Measurements from ENCODE around the gene TNFAIP6. TPM values are rescaled to one million over a fixed set of nuclear protein-coding genes. Genes with fewer than 3 reads are reported as not detected.

The TNFAIP6 gene
- total and polyA plus RNA-seq, 7 donors = 0.87 to 4.9 (median 3.9) TPM

- TF ChIP-seq POLR2A (IDR thresholded peaks at IDR 0.05) = no peak
- TF ChIP-seq POLR2AphosphoS5 (IDR thresholded peaks at IDR 0.05) = no peak
- TF ChIP-seq, protein P1, sequence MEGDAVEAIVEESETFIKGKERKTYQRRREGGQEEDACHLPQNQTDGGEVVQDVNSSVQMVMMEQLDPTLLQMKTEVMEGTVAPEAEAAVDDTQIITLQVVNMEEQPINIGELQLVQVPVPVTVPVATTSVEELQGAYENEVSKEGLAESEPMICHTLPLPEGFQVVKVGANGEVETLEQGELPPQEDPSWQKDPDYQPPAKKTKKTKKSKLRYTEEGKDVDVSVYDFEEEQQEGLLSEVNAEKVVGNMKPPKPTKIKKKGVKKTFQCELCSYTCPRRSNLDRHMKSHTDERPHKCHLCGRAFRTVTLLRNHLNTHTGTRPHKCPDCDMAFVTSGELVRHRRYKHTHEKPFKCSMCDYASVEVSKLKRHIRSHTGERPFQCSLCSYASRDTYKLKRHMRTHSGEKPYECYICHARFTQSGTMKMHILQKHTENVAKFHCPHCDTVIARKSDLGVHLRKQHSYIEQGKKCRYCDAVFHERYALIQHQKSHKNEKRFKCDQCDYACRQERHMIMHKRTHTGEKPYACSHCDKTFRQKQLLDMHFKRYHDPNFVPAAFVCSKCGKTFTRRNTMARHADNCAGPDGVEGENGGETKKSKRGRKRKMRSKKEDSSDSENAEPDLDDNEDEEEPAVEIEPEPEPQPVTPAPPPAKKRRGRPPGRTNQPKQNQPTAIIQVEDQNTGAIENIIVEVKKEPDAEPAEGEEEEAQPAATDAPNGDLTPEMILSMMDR (IDR thresholded peaks at IDR 0.05) = no peak
- TF ChIP-seq EP300 (IDR thresholded peaks at IDR 0.05) = no peak
- no peaks in the 10 kb centered on the region for H3K27me3 ChIP-seq
- no peak overlapping the region for H3K27ac ChIP-seq
- no peaks in the 10 kb centered on the region for H3K36me3 ChIP-seq
- H3K9me3 ChIP-seq = no peaks in the 10 kb centered on the region
- intact Hi-C loops (cut with DNase I) = no loop called here
- DNase-seq = no peak
- 81% methylated on average over 4 of the region's 4 CpGs for WGBS, 2 donors
- no peak overlapping the region for H3K4me3 ChIP-seq
- peaks cover 0 to under 1% (median 0%) of the 10 kb centered on the region in 4 donors for H3K4me1 ChIP-seq
These were observed 48.0 kb downstream of the TNFAIP6 start for GRCh38 chr2:151405376-151405775.

DNA sequence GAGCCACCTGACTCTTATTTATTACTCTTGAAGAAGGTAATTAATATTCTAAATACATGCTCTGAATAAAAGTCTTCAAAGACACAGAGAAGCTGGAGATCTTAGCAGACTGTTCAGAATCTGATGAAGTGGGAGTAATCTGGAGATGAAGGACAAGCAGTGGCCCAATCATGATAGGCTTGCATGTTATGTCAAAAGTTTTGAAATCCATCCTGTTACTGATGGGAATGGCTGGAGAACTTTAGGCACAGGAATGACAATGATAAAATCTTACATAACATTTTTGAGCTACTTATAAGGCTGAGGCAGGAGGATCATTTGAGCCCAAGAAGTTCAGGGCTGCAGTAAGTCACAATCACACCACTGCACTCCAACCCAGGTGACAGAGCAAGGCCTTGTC, 49.9 kb downstream of the TNFAIP6 start:
- Histone ChIP-seq H3K4me1 (peaks cover 0 to 19% (median 15%) of the 10 kb centered on the region in 4 donors), H3K4me3 (no peak overlapping the region), H3K27ac (no peak overlapping the region), H3K36me3 (peaks cover 0 to 6% (median under 1%) of the 10 kb centered on the region in 4 donors), H3K9me3 (no peaks in the 10 kb centered on the region), H3K27me3 (no peaks in the 10 kb centered on the region)
- TF ChIP-seq EP300 (IDR thresholded peaks at IDR 0.05) = no peak
- TF ChIP-seq, protein P1 (IDR thresholded peaks at IDR 0.05) = no peak
- no peak for DNase-seq
- intact Hi-C loops (cut with DNase I) = no loop called here

GRCh38 chr2:151408788-151409600, 51.6 kb downstream of the TNFAIP6 start:
- peaks cover 0 to 21% (median 11%) of the 10 kb centered on the region in 4 donors for H3K36me3 ChIP-seq
- no peak for DNase-seq
- TF ChIP-seq, protein P1 (IDR thresholded peaks at IDR 0.05) = no peak
- TF ChIP-seq EP300 (IDR thresholded peaks at IDR 0.05) (no peak), POLR2A (IDR thresholded peaks at IDR 0.05) (no peak)
- peak overlapping the region; percentile 68 to 98 (median 92) for H3K4me3 ChIP-seq
- WGBS, 2 donors = 91 to 92% methylated on average over 25 of the region's 25 CpGs
- no peaks in the 10 kb centered on the region for H3K27me3 ChIP-seq
- intact Hi-C loops (cut with DNase I) = loop anchor here (1.0 kb wide), 1 partner anchor 120 kb away; the partner anchor contains the start of gene NMI
- H3K27ac ChIP-seq = peak overlapping the region; percentile 87 to 94 (median 91)
- H3K4me1 ChIP-seq = peaks cover 0 to 23% (median 17%) of the 10 kb centered on the region in 4 donors
- H3K9me3 ChIP-seq = no peaks in the 10 kb centered on the region

DNA sequence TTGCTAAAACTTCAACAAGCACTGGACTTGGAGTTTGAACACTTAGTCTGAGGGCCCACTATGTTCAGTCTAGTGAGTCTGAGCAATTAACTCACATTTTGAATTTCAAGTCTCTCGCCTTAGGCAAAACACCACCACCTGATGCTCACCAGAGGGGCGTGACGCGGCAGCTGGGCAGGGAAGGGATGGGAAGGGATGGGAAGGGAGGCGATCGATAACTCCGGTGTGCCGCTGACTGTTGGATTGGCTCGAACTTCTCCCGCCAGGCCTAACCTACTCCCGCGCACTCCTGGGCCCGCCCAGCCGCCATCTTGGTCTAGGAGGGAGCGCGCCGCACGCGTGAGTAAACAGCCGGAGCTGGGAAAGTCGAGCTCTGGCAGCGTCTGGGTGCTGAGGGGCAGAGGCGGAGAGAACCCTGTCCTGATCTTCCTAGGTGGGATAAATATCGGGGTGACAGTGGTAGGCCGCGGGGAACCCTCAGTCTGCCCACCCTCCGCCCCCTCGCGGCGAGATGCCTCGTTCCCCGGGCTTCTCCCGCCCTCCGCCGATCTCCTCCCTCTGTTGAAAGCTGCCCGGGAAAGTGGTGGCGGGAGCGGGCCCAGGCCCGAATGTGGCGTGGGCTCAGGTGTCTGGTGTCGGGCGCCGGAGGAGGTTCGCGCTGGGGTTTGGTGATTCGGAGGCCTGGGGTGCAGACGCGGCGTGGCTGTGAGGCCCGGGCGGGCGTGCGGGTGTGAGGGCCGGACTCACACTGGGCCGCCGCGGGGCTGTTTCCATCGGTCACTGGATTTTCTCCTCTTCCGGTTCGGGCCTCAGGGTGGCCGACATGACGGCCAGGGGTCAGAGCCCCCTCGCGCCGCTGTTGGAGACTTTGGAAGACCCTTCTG, 52.5 kb downstream of the TNFAIP6 start, which contains the start of gene RIF1:
RIF1 (plus strand) TSS at position 302 of the 884 bp plus-strand sequence; CDS start at position 824, 522 bp downstream.
- peak within 1 kb of the TSS; percentile 68 to 98 (median 92) for H3K4me3 ChIP-seq
- TF ChIP-seq, protein P1 (IDR thresholded peaks at IDR 0.05) = peak; percentile 66 to 91 (median 78)
- TF ChIP-seq POLR2AphosphoS5 (IDR thresholded peaks at IDR 0.05) (peak; percentile 29 to 66 (median 48)), POLR2A (IDR thresholded peaks at IDR 0.05) (no peak), EP300 (IDR thresholded peaks at IDR 0.05) (no peak)
- peak within 1 kb of the TSS; percentile 87 to 94 (median 91) for H3K27ac ChIP-seq
- intact Hi-C loops (cut with DNase I) = loop anchor here (1.0 to 5.0 kb wide), 2 partner anchors 121 to 148 kb away; partner anchors contain the start of genes NMI and RBM43
- H3K36me3 ChIP-seq = peaks cover 0 to 30% (median 13%) of the 10 kb centered on the region in 4 donors
- no peaks in the 10 kb centered on the region for H3K9me3 ChIP-seq
- 0 to 1% methylated on average over 65 of the region's 65 CpGs for WGBS, 2 donors
- H3K27me3 ChIP-seq = no peaks in the 10 kb centered on the region
- DNase-seq = peak; percentile 94
- H3K4me1 ChIP-seq = peaks cover 0 to 23% (median 17%) of the 10 kb centered on the region in 4 donors
